GM21717 (cell line): Measurements from ENCODE around the gene UBE2U.
"Not testable (repeated sequence)": the region's sequence is repeated elsewhere in the genome, so short reads cannot be mapped to it uniquely, and the experiment has no call there.

ENCODE experiments used
- ATAC-seq: cut with Tn5 transposase; IDR thresholded peaks from one replicate; pipeline ENCODE4 v1.9.1; 2021; ENCODE audit warnings: mild to moderate bottlenecking, moderate library complexity; ENCODE audit not compliant: unreplicated experiment

The UBE2U gene

GRCh38 chr1:64236541-64236954, 33.1 kb downstream of the UBE2U start:
- ATAC-seq, result no peak

GRCh38 chr1:64239519-64239918, 36.1 kb downstream of the UBE2U start:
- not testable (repeated sequence) for ATAC-seq

GRCh38 chr1:64240206-64240605, 36.8 kb downstream of the UBE2U start:
- no peak for ATAC-seq

GRCh38 chr1:64241069-64241468, 37.6 kb downstream of the UBE2U start:
- no peak for ATAC-seq

GRCh38 chr1:64242895-64243756, 39.7 kb downstream of the UBE2U start:
- no peak for ATAC-seq

GRCh38 chr1:64243757-64244080, 40.3 kb downstream of the UBE2U start:
- ATAC-seq, result no peak

- no peak for ATAC-seq
Measured at GRCh38 chr1:64245495-64245894, 42.1 kb downstream of the UBE2U start.

GRCh38 chr1:64246294-64246917, 43.0 kb downstream of the UBE2U start:
- no peak for ATAC-seq

GRCh38 chr1:64248065-64248464, 44.6 kb downstream of the UBE2U start:
- ATAC-seq, result no peak

GRCh38 chr1:64250472-64250871, 47.0 kb downstream of the UBE2U start:
- not testable (repeated sequence) for ATAC-seq

- no peak for ATAC-seq
Measured at GRCh38 chr1:64251971-64252370, 48.5 kb downstream of the UBE2U start.

- not testable (repeated sequence) for ATAC-seq
Measured at GRCh38 chr1:64257233-64257632, 53.8 kb downstream of the UBE2U start.

GRCh38 chr1:64258444-64258843, 55.0 kb downstream of the UBE2U start:
- not testable (repeated sequence) for ATAC-seq

GRCh38 chr1:64263335-64263734, 59.9 kb downstream of the UBE2U start:
- ATAC-seq, result no peak

- no peak for ATAC-seq
Measured at GRCh38 chr1:64263856-64264255, 60.4 kb downstream of the UBE2U start.

GRCh38 chr1:64265141-64265540, 61.7 kb downstream of the UBE2U start:
- ATAC-seq, result no peak

- ATAC-seq, result no peak
Measured at GRCh38 chr1:64266991-64267390, 63.6 kb downstream of the UBE2U start.

GRCh38 chr1:64268653-64269557, 65.5 kb downstream of the UBE2U start:
- ATAC-seq, result peak; percentile 64

- ATAC-seq, result no peak
Measured at GRCh38 chr1:64269558-64269884, 66.1 kb downstream of the UBE2U start.

- no peak for ATAC-seq
Measured at GRCh38 chr1:64280001-64280400, 76.6 kb downstream of the UBE2U start.

- ATAC-seq, result no peak
Measured at GRCh38 chr1:64282351-64282750, 78.9 kb downstream of the UBE2U start.

GRCh38 chr1:64287071-64287470, 83.6 kb downstream of the UBE2U start:
- no peak for ATAC-seq
